Gastroesophageal sphincter (tissue), 4 donors: ENCODE data around the gene LIPG. TPM values are rescaled to one million over a fixed set of nuclear protein-coding genes. Genes with fewer than 3 reads are reported as not detected.

Experiments used
- ATAC-seq: fragments of 150-250 bp; one replicate; pipeline ENCODE4 v1.9.1; 2016; ENCODE audit warnings: mild to moderate bottlenecking, moderate library complexity
- H3K27ac ChIP-seq, 4 donors: fragments of 200-600 bp; sonication (generic) in 3 of 4; 1 replicate in 3 of 4; 2 replicates in 1 of 4; pipeline ENCODE4 v1.5.1; 2016 to 2019
- H3K27me3 ChIP-seq: fragments of 200-600 bp; sonication (generic); one replicate; pipeline ENCODE4 v1.5.1; 2019
- H3K36me3 ChIP-seq, 2 donors: fragments of 200-600 bp; sonication (generic); one replicate each; pipeline ENCODE4 v1.5.1; 2019; ENCODE audit warnings: control low read depth in 1 of 2
- H3K4me1 ChIP-seq, 3 donors: fragments of 200-600 bp; sonication (generic); 1 replicate in 2 of 3; 2 replicates in 1 of 3; pipeline ENCODE4 v1.5.1; 2016 to 2019; ENCODE audit warnings: control low read depth in 2 of 3
- H3K4me3 ChIP-seq, 2 donors: fragments of 200-600 bp; sonication (generic); one replicate each; pipeline ENCODE4 v1.5.1; 2019; ENCODE audit warnings: mild to moderate bottlenecking in 1 of 2, moderate library complexity in 1 of 2
- H3K9me3 ChIP-seq, 3 donors: fragments of 200-600 bp; sonication (generic); one replicate each; pipeline ENCODE4 v1.5.1; 2017 to 2019; ENCODE audit warnings: control low read depth in 2 of 3
- EP300 ChIP-seq: sonication (generic); formaldehyde crosslinking; IDR thresholded peaks from one replicate; pipeline ENCODE4 v1.6.1; 2017; ENCODE audit warnings: antibody characterized with exemption, mild to moderate bottlenecking
- POLR2A ChIP-seq, 2 donors: fragments of 450-650 bp; IDR thresholded peaks; one replicate each; pipeline ENCODE4 v1.6.1; 2017; ENCODE audit warnings: antibody characterized with exemption in 2 of 2, mild to moderate bottlenecking in 2 of 2, moderate library complexity in 1 of 2
- POLR2AphosphoS5 ChIP-seq: sonication (generic); formaldehyde crosslinking; IDR thresholded peaks from one replicate; pipeline ENCODE4 v1.6.1; 2017; ENCODE audit warnings: antibody characterized with exemption
- WGBS, 2 donors: methylation state at CpG; one replicate each; pipeline ENCODE4 v1.1.5; 2018; ENCODE audit warnings: low coverage in 1 of 2; 5-methylcytosine and 5-hydroxymethylcytosine counted together
- total RNA-seq, 4 donors: library from RNA; depleted of rRNA; stranded (reverse); fragments of >200 nt; gene quantifications; one replicate each; pipeline ENCODE4 v1.1.0, GENCODE V29; 2016
- TF ChIP-seq, protein P1 (sequence below), 4 experiments: fragments of 200-600 bp in 2 of 4; fragments of 450-650 bp in 2 of 4; sonication (generic) in 1 of 4; IDR thresholded peaks; one replicate each; pipeline ENCODE4 v1.5.1; 2017 to 2019; ENCODE audit warnings: antibody characterized with exemption in 4 of 4, mild to moderate bottlenecking in 2 of 4, moderate library complexity in 2 of 4

Gene LIPG
- total RNA-seq, 4 donors from 2014 or later = 0.12 to 12.4 (median 0.46) TPM

DNA sequence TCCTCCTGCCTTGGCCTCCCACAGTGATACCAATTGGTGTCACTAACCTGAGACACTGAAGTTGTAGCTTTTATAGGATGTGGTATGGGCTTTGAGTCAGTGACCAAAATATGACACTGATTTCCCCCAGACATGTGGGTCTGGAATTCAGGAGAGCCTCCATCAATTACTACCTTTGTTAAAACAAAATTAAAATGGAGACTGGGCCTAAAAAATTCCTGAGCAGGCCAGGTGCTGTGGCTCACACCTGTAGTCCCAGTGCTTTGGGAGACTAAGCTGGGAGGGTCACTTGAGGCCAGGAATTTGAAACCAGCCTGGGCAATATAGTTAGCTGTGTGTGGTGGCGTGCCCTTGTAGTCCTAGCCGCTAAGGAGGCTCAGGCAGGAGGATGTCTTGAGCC lies 36.9 kb upstream of the LIPG start:
- Histone ChIP-seq H3K27ac (no peak overlapping the region), H3K4me3 (no peak overlapping the region), H3K4me1 (no peaks in the 10 kb centered on the region), H3K36me3 (no peaks in the 10 kb centered on the region), H3K27me3 (no peaks in the 10 kb centered on the region), H3K9me3 (no peaks in the 10 kb centered on the region)
- TF ChIP-seq POLR2A (IDR thresholded peaks at IDR 0.05) = no peak
- no peak for TF ChIP-seq POLR2AphosphoS5
- TF ChIP-seq, protein P1, sequence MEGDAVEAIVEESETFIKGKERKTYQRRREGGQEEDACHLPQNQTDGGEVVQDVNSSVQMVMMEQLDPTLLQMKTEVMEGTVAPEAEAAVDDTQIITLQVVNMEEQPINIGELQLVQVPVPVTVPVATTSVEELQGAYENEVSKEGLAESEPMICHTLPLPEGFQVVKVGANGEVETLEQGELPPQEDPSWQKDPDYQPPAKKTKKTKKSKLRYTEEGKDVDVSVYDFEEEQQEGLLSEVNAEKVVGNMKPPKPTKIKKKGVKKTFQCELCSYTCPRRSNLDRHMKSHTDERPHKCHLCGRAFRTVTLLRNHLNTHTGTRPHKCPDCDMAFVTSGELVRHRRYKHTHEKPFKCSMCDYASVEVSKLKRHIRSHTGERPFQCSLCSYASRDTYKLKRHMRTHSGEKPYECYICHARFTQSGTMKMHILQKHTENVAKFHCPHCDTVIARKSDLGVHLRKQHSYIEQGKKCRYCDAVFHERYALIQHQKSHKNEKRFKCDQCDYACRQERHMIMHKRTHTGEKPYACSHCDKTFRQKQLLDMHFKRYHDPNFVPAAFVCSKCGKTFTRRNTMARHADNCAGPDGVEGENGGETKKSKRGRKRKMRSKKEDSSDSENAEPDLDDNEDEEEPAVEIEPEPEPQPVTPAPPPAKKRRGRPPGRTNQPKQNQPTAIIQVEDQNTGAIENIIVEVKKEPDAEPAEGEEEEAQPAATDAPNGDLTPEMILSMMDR (IDR thresholded peaks at IDR 0.05) = no peak
- no peak for TF ChIP-seq EP300
- no peak for ATAC-seq
- WGBS, 2 donors = 81 to 100% methylated on average over 1 to 2 of the region's 2 CpGs

- ATAC-seq = no peak
- Histone ChIP-seq H3K27me3 (no peaks in the 10 kb centered on the region), H3K4me1 (no peaks in the 10 kb centered on the region), H3K36me3 (no peaks in the 10 kb centered on the region), H3K27ac (no peak overlapping the region), H3K4me3 (no peak overlapping the region), H3K9me3 (no peaks in the 10 kb centered on the region)
- 94 to 100% methylated on average over 2 of the region's 2 CpGs for WGBS, 2 donors
- TF ChIP-seq, protein P1 (IDR thresholded peaks at IDR 0.05) = no peak
- TF ChIP-seq POLR2AphosphoS5 = no peak
- TF ChIP-seq POLR2A (IDR thresholded peaks at IDR 0.05) = no peak
- TF ChIP-seq EP300 = no peak
These were observed 35.9 kb upstream of the LIPG start for GRCh38 chr18:49525981-49526380.

DNA sequence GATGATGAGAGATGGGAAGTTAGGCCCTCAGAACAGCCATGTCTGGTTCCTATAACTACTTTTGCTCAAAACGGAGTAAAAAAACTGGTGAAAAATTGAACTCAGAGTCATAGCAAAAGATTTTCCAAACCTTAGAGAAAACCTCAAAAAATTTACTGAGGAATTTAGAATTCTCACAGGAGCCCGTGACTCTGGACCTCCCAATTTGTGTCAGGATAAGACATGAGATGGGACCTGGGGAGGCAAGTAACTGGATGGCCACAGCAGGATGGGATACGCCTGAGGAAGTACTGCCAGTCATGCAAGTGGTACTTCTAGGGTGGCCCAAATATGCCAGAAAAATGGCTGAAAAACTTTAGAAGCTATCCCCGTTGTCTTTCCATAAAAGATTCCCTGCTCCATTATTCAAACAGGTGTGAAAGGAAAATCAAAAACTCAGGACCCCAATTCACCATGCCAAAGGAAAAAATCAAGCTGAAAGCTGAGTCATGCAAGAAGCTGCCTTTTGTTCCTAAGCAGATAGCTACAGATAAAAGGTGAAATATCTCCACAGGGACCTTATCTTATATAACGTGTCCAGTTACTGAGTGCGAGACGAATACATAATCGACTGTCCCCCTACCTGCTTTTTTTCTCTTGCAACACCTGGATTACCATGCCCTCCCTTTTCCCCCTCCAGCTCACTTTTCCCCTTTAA lies 34.1 kb upstream of the LIPG start:
- Histone ChIP-seq H3K27ac (no peak overlapping the region), H3K9me3 (no peaks in the 10 kb centered on the region), H3K27me3 (no peaks in the 10 kb centered on the region), H3K4me3 (no peak overlapping the region), H3K36me3 (no peaks in the 10 kb centered on the region), H3K4me1 (no peaks in the 10 kb centered on the region)
- ATAC-seq = no peak
- TF ChIP-seq, protein P1 (IDR thresholded peaks at IDR 0.05) = no peak
- TF ChIP-seq POLR2A (IDR thresholded peaks at IDR 0.05) (no peak), POLR2AphosphoS5 (no peak), EP300 (no peak)
- WGBS, 2 donors = 48 to 79% methylated on average over 8 of the region's 8 CpGs

- Histone ChIP-seq H3K36me3 (no peaks in the 10 kb centered on the region), H3K4me1 (no peaks in the 10 kb centered on the region), H3K27ac (no peak overlapping the region), H3K27me3 (no peaks in the 10 kb centered on the region), H3K9me3 (no peaks in the 10 kb centered on the region), H3K4me3 (no peak overlapping the region)
- TF ChIP-seq POLR2A (IDR thresholded peaks at IDR 0.05) = no peak
- TF ChIP-seq EP300 = no peak
- no peak for TF ChIP-seq POLR2AphosphoS5
- TF ChIP-seq, protein P1 (IDR thresholded peaks at IDR 0.05) = no peak
- 42 to 79% methylated on average over 2 to 3 of the region's 3 CpGs for WGBS, 2 donors
- ATAC-seq = no peak
These were observed 32.3 kb upstream of the LIPG start for GRCh38 chr18:49529596-49529995.

GRCh38 chr18:49531678-49532153 lies 30.1 kb upstream of the LIPG start:
- TF ChIP-seq, protein P1 (IDR thresholded peaks at IDR 0.05) = no peak
- TF ChIP-seq POLR2AphosphoS5 (no peak), POLR2A (IDR thresholded peaks at IDR 0.05) (no peak), EP300 (no peak)
- Histone ChIP-seq H3K4me3 (no peak overlapping the region), H3K9me3 (no peaks in the 10 kb centered on the region), H3K4me1 (no peaks in the 10 kb centered on the region), H3K36me3 (no peaks in the 10 kb centered on the region), H3K27me3 (no peaks in the 10 kb centered on the region), H3K27ac (no peak overlapping the region)
- no peak for ATAC-seq
- WGBS, 2 donors = 80 to 88% methylated on average over 5 to 8 of the region's 10 CpGs
